GM12875 (cell line): ENCODE measurements around the gene IMP4.

ENCODE experiments used
- H3K4me3 ChIP-seq: one replicate; pipeline ENCODE4 v1.5.1; 2011; ENCODE audit warnings: low read depth, low read length, control low read depth
- TF ChIP-seq, protein P1 (sequence below): IDR thresholded peaks from 2 replicates; pipeline ENCODE4 v1.5.1; 2011; ENCODE audit warnings: low read depth, mild to moderate bottlenecking, control low read depth, inconsistent platforms, low read length, moderate library complexity, borderline replicate concordance; ENCODE audit not compliant: insufficient read depth

Gene IMP4

DNA sequence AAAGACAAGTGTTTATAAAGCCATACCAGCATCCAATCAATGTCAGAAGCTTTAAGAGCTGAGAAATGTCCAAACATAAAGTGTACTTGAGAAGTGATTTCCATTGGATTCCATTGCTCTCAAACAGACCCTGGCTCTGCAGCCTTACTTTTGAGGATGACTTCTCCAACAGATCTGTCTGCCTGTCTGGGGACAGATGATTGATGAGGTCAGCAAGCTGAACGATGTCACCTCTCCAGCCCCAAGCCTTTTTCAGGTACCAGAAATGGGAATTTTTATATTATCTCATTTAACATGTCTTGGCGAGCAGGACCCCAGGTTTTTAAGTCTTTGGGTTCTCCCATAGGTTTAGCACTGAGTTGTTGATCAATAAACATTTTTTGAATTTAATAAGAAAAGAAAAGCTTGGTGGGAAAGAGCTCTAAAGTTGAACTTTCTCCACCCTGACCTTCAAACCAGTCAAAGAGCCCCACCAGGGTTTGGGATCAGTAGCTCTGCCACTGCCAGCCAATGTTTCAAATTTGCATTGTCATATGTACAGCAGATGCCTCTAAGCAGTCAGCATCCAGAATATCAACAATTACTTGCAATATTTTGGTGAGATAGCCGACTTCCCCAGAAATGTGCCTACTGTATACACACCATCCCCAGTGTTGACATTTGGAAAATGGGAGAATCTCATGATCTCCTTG, 35.7 kb downstream of the IMP4 start:
- TF ChIP-seq, protein P1, sequence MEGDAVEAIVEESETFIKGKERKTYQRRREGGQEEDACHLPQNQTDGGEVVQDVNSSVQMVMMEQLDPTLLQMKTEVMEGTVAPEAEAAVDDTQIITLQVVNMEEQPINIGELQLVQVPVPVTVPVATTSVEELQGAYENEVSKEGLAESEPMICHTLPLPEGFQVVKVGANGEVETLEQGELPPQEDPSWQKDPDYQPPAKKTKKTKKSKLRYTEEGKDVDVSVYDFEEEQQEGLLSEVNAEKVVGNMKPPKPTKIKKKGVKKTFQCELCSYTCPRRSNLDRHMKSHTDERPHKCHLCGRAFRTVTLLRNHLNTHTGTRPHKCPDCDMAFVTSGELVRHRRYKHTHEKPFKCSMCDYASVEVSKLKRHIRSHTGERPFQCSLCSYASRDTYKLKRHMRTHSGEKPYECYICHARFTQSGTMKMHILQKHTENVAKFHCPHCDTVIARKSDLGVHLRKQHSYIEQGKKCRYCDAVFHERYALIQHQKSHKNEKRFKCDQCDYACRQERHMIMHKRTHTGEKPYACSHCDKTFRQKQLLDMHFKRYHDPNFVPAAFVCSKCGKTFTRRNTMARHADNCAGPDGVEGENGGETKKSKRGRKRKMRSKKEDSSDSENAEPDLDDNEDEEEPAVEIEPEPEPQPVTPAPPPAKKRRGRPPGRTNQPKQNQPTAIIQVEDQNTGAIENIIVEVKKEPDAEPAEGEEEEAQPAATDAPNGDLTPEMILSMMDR, result no peak
- H3K4me3 ChIP-seq, result no peak overlapping the region

DNA sequence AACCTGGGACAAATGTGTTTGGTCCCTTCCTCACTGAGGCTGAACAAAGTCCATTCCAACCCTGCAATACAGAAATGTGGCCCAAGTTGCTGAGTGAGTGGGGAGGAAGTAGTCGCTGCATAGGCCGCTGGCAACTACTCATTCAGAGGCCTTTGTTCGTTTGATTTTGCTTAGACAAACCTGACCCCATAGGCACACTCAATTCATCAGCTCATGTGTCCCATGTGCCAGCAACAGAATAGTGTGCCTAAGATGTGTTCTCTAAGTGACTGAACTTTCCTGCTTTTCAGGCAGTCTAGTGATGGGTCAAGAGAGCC, 36.2 kb downstream of the IMP4 start:
- no peak overlapping the region for H3K4me3 ChIP-seq
- TF ChIP-seq, protein P1, result no peak

DNA sequence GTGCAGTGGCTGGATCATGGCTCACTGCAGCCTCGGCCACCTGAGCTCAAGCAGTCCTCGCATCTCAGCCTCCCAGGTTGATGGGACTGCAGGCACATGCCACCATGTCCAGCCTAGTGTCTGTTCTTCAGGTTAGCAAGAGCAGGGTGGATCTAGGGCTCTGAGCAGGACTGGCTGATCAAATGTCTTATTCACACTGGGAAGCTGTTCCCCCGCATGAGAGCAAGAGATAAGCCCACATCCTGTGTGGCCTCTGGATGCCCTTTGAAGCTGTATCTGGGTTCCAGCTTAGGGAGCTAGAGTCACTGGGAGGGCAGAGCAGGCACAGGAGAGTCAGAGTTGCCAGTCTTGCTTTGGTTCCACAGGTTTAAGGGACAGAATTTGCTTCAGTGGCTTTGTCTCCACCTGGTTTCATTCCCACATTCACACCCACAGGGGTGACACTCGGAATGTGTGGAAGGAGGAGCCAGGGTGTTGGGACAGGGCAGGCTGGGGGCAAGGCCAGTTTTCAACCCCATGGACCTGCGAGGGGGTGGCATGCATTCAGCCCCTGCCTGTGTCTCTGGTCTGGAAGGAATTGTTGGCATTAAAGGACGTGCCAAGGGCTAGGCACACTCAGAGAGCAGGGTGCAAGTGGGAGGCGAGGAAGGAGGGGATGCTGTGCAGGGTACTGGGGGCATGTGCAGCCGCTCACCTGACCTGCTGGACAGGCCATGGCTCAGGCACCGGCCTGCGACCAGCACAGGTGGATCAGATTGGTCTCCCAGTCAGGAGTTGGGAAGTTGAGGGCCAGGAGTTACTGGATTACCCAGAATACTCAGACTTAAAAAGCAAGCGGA, 37.6 kb downstream of the IMP4 start:
- H3K4me3 ChIP-seq, result no peak overlapping the region
- TF ChIP-seq, protein P1, result no peak

DNA sequence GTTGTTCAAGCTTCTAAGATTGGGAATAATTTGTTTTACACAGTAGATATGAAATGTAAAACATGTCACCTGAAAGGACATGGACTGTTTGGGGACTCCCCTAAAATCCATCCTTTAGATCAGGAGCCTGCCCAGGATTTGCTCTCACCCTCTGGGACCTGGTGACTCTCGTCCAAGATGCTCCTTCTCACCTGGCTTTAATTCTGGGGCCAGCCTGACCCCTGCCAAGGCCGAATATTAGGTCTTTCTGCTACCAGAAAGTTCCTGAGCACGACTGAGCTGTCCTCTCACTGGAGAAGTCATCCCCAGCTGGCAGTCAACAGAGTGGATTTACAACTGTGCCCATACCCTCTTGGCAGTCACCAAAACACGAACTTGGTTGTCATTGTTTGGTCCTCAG, 38.4 kb downstream of the IMP4 start:
- TF ChIP-seq, protein P1, result no peak
- H3K4me3 ChIP-seq, result no peak overlapping the region

DNA sequence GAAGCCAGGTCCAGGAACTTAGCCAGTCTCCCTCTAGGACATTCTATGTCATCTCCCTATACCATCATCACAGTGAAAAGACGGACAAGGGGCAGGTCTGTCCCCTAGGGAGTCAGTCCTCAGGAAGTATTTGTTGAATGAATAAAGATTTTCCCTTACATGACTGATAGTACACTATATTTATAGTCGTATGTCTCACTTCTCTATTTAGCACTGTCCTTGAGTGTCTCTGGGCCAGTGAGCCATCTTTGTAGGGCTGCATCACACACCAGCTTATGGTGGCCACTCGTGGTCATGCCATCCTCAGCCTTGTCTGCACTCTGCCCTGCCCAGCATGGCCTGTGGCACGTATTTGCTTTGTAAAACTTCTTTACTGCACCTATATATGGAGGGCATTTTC, 38.9 kb downstream of the IMP4 start:
- H3K4me3 ChIP-seq, result no peak overlapping the region
- TF ChIP-seq, protein P1, result no peak

DNA sequence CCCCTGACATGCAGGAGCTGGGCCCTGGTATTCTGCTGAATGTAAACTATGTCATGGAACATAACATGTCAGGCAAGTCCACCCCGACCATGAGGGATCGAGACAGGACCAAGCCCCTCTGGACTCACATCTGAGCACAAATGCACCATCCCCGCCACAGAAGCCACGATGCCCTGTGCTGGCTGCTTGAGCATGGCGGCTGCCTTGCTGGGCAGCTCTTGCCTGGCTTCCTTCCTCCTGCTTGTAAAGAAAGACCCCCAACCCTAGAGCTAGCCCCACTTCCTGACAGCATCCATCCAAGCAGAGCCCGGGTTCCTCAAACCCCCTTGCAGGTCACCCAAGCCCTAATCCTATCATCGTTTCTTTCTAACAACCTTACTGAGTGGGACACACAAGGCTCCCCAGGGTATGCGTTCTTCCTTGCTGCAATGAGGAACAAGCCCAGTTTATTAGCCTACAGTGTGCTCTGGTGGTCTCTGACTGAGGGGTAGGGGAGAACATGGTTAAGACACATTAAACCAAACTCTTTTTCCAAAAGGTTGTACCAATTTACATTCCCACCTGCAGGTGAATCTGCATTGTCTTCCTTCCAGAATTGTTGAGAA, 39.7 kb downstream of the IMP4 start:
- no peak overlapping the region for H3K4me3 ChIP-seq
- TF ChIP-seq, protein P1, result no peak

DNA sequence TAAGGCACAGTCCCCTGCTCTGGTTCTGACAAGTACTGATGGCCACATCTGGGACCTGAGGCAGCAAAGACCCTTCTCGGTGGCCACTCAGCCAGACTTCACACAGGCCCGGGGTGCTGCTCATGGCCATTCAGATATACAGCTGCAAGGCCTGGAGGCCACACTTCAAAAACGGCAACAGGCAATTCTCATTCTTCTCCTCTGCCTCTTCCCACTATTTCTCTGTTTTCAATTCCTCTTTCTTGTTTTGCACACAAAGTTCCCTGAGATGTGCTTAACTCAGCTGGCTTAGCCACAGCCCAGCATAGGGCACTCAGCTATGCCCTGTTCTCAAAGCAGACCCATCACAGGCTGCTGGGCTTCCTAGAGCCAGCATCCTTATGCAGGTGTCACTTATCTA, 43.0 kb downstream of the IMP4 start:
- no peak overlapping the region for H3K4me3 ChIP-seq
- TF ChIP-seq, protein P1, result no peak
